Stimulated activated CD8-positive, alpha-beta memory T cell treated with anti-CD3 and anti-CD28 coated beads, Interleukin-4, amount 100 ng/mL, for 48 hours (primary cell): ENCODE results near the gene SDHAF3.
A peak's percentile ranks its signal among the peaks of the same experiment; 100 is the strongest.
"Not testable (repeated sequence)": the region's sequence is repeated elsewhere in the genome, so short reads cannot be mapped to it uniquely, and the experiment has no call there.

Experiments used
- DNase-seq: peaks from one replicate; pipeline ENCODE4 v3.0.0-alpha.2; 2020

The SDHAF3 gene

DNA sequence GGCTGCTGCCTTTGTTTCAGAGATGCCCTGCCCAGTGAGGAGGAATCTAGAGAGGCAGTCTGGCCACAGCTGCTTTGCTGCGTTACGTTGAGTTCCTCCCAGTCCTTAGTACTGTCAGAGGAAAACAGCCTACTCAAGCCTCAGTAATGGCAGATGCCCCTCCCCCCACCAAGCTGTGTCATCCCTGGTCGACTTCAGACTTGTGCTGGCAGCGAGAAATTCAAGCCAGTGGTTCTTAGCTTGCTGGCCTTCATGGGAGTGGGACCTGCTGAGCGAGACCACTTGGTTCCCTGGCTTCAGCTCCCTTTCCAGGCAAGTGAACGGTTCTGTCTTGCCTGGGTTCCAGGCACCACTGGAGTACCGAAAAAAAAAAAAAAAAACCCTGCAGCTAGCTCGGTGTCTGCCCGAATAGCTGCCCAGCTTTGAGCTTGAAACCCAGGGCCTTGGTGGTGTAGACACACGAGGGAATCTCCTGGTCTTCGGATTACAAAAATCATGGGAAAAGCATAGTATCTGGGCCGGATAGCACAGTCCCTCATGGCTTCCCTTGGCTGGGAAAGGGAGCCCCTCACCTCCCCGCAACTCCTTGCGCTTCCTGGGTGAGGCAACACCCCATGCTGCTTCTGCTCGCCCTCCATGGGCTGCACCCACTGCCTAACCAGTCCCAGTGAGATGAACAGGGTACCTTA lies 9.1 kb downstream of the SDHAF3 start:
- DNase-seq, result no peak

DNA sequence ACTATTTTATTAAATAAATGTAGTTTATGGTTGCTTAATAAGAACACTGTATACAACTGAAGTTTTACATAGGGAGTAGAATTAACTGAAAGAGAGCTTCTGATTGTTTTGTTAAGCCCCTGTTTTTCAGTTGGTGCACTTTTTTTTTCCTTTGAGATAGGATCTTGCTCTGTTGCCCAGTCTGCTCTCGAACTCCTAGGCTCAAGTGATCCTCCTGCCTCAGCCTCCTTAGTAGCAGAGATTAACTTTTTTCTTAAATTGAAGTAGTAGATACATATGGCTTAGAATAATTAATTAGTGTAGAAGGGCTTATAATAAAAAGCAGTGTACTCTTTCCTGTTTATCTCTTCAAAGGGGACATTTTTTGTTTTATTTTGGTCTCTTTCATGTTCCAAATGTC lies 11.2 kb downstream of the SDHAF3 start:
- DNase-seq, result no peak

DNA sequence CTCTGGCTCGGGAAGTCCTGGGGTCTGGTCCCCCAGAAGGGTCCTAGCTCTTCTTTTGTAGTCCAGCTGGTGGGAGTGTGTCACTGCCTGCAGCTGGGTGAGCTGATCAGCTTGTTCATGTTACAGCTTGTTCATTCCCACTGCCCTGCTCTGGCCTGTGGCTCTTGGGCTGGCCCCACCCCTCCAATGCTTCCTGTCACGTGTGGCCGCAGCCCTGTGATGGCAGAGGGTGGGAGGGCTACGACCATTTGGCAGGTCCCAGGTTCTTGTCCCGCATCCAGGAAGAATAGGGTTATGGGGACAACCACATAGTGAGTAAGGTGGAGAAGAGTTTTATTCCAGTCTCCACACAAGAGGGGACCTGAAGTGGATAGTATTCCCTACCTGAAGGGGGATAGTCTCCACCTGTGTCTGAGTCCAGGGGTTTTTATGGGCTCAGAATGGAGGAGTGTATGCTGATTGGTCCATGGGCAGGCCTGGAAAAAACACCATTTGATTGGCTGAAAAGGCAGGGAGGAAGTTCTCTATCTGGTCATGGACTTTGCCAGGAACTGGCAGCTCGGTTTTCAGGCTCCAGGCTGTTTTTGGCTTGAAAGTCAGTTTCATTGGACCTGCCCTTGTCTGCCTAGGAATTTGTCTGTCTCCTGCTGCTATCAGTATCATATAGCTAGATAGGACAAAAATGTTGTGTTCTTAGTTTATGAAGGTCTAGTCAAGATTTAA lies 13.1 kb downstream of the SDHAF3 start:
- no peak for DNase-seq

GRCh38 chr7:97133159-97133558 lies 15.7 kb downstream of the SDHAF3 start:
- no peak for DNase-seq

- DNase-seq, result no peak
Measured at GRCh38 chr7:97138830-97139229, 21.3 kb downstream of the SDHAF3 start.

- DNase-seq, result no peak
Measured at GRCh38 chr7:97145068-97145467, 27.6 kb downstream of the SDHAF3 start.

- DNase-seq, result no peak
Measured at GRCh38 chr7:97149843-97150242, 32.3 kb downstream of the SDHAF3 start.

GRCh38 chr7:97155897-97156418 lies 38.5 kb downstream of the SDHAF3 start:
- DNase-seq, result no peak

GRCh38 chr7:97159984-97160383 lies 42.5 kb downstream of the SDHAF3 start:
- not testable (repeated sequence) for DNase-seq

GRCh38 chr7:97161609-97162008 lies 44.1 kb downstream of the SDHAF3 start:
- not testable (repeated sequence) for DNase-seq

- no peak for DNase-seq
Measured at GRCh38 chr7:97166308-97166707, 48.8 kb downstream of the SDHAF3 start.

DNA sequence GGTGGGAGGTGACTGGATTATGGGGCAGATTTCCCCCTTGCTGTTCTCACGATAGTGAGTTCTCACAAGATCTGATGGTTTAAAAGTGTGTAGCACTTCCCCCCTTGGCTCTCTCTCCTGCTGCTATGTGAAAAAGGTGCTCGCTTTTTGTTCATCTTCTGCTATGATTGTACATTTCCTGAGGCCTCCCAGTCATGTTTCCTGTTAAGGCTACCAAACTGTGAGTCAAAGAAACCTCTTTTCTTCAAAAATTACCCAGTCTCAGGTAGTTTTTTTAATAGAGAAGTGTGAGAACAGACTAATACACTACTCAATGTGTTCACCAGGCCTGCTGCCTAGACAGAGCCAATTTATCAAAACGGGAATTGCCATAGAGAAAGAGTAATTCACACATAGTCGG lies 49.7 kb downstream of the SDHAF3 start:
- DNase-seq, result no peak

DNA sequence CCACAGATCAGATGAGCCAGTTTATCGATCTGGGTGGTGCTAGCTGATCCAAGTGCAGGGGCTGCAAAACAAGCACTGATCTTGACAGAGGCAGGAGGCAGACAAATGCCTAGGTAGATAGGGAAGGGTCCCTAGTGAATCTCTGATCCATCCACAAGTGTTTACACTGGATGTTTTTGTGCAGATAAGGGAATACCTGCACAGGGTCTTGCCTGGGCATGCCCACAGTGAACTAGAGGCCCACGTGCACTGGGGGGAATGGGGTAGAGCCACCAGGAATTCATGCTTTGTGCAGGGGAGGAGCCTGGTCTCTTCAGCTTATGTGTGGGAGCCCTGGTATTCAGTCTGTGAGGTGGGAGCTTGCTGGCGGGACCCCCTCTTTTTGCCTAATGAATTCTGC lies 50.3 kb downstream of the SDHAF3 start:
- no peak for DNase-seq

DNA sequence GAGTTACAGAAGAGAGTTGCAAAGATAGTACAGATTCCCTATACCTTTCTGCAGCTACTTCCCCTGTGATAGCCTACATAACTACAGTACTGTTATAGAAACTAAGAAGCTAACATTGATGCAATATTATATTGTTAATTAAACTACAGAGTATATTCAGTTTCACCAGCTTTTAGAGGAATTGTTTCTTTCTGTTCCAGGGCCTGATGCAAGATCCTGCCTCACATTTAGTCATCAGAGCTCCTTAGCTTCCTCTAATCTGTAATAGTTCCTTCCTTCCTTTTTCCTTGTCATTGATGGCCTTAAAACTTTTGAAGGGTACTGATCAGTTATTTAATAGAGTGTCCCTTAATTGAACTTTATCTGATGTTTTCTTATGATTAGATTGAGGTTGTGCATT lies 56.8 kb downstream of the SDHAF3 start:
- no peak for DNase-seq

- peak; percentile 33 for DNase-seq
Measured at GRCh38 chr7:97179454-97180104, 62.1 kb downstream of the SDHAF3 start.

- DNase-seq, result no peak
Measured at GRCh38 chr7:97187067-97187466, 69.6 kb downstream of the SDHAF3 start.

GRCh38 chr7:97196174-97196573 lies 78.7 kb downstream of the SDHAF3 start:
- not testable (repeated sequence) for DNase-seq

GRCh38 chr7:97198596-97198995 lies 81.1 kb downstream of the SDHAF3 start:
- no peak for DNase-seq

DNA sequence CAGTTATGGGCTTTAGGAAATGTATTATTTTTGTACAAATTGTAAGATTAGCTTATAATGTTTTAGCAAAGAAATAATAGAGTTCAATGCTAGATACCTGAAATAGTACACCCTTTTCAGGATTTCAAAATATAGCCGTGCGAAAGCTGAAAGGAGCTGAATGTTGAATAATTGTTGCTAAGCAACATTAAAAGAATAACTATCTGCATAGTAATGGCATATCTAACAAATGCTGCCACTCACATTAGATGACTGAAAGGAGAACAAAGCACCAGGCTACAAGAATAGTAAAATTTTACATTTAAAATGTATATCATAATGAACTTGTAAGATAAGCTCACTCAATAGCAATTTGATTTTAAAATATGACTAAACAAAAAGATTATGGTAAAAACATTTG lies 82.5 kb downstream of the SDHAF3 start:
- no peak for DNase-seq

DNA sequence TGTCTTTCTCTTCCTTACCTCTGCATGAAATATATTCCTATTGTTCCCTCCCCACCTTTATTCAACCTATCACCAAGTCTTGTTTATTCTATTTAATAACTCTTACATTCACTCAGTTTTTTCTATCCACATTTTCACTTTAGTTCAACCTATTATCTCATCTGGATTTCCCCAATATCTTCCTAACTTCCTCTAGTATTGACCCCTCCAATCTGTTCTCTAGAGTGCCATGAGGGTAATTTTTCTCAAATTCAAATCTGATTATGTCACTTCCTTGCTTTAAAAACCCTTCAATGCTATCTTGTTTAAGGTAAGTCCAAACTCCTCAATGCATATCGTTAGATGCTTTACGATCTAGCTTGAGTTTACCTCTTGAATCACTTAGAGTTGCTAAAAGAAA lies 86.5 kb downstream of the SDHAF3 start:
- DNase-seq, result no peak

GRCh38 chr7:97204821-97205220 lies 87.3 kb downstream of the SDHAF3 start:
- no peak for DNase-seq

DNA sequence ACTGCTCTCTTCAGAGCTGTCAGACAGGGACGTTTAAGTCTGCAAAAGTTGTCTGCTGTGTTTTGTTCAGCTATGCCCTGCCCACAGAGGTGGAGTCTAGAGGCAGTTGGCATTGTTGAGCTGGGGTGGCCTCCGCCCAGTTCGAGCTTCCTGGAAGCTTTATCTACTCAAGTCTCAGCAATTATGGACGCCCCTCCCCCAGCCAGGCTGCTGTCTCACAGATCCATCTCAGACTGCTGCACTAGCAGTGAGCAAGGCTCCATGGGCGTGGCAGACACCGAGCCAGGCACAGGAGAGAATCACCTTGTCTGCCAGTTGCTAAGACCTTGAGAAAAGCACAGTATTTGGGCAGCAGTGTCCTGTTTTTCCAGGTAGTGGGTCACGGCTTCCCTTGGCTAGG lies 98.1 kb downstream of the SDHAF3 start:
- DNase-seq, result no peak

DNA sequence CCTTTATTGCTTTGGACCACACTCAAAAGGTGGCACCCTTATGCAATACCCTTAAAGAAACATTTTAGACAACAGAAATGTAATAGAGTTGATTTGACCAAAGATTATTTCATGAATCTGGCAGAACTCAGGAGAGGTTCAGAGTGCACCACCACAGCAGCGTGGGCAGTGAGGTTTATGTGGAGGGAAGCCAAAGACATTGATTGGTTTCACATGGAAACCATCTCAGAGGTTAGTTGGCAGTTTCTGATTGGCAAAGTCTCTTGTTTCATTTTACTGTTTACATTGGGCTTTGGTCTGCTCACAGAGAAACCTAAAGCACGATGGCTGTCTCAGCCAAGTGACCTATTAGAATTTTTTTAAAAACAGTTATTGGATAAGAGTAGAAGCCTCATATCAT lies 101.3 kb downstream of the SDHAF3 start:
- no peak for DNase-seq

GRCh38 chr7:97219237-97219636 lies 101.7 kb downstream of the SDHAF3 start:
- DNase-seq, result no peak
